Testis (tissue), 2 donors: ENCODE results near the gene CCR5.

Experiments
- CTCF ChIP-seq, 3 experiments: fragments of 450-650 bp in 2 of 3; fragments of 200-600 bp in 1 of 3; sonication (generic) in 1 of 3; IDR thresholded peaks; one replicate each; pipeline ENCODE4 v1.5.1; 2016 to 2019; ENCODE audit warnings: antibody characterized with exemption in 3 of 3, mild to moderate bottlenecking in 2 of 3, moderate library complexity in 1 of 3
- POLR2A ChIP-seq: fragments of 450-650 bp; IDR thresholded peaks from one replicate; pipeline ENCODE4 v1.6.1; 2017; ENCODE audit warnings: antibody characterized with exemption, mild to moderate bottlenecking, moderate library complexity

- TF ChIP-seq POLR2A (no peak), CTCF (IDR thresholded peaks at IDR 0.05) (no peak)
Measured at GRCh38 chr3:46409739-46410489, 39.2 kb downstream of the CCR5 start.
